GM19023 (cell line): ENCODE results near the gene TUBA4B.

Source experiments
- ATAC-seq: cut with Tn5 transposase; IDR thresholded peaks from one replicate; pipeline ENCODE4 v1.9.1; 2021; ENCODE audit warnings: mild to moderate bottlenecking, moderate library complexity; ENCODE audit not compliant: unreplicated experiment

The TUBA4B gene

GRCh38 chr2:219218732-219219701 lies 34.0 kb upstream of the TUBA4B start, which contains the start of gene ABCB6:
TSS of gene ABCB6 (minus strand) at chr2:219218958. CDS start at chr2:219218673, 285 bp downstream.
- peak; percentile 78 for ATAC-seq

- no peak for ATAC-seq
Observed at GRCh38 chr2:219219784-219220532, 33.1 kb upstream of the TUBA4B start.

GRCh38 chr2:219220652-219221402 lies 32.2 kb upstream of the TUBA4B start:
- ATAC-seq = no peak

- no peak for ATAC-seq
Observed at GRCh38 chr2:219221957-219222518, 31.0 kb upstream of the TUBA4B start.

GRCh38 chr2:219223831-219224610 lies 29.0 kb upstream of the TUBA4B start:
- no peak for ATAC-seq

GRCh38 chr2:219225350-219225749 lies 27.7 kb upstream of the TUBA4B start:
- ATAC-seq = no peak

GRCh38 chr2:219228041-219228910 lies 24.8 kb upstream of the TUBA4B start:
- no peak for ATAC-seq

GRCh38 chr2:219228911-219229304 lies 24.1 kb upstream of the TUBA4B start:
- peak; percentile 22 for ATAC-seq

- ATAC-seq = peak; percentile 98
Observed at GRCh38 chr2:219229305-219230058, 23.6 kb upstream of the TUBA4B start, which contains the start of the genes ANKZF1 and ATG9A. TSS of gene ANKZF1 (plus strand) at chr2:219229806. CDS start at chr2:219230258, 452 bp downstream. TSS of gene ATG9A (minus strand) at chr2:219229636. CDS start at chr2:219228024, 1,612 bp downstream.

- ATAC-seq = no peak
Observed at GRCh38 chr2:219230059-219230540, 22.9 kb upstream of the TUBA4B start.

GRCh38 chr2:219234331-219234730 lies 18.7 kb upstream of the TUBA4B start:
- ATAC-seq = no peak

GRCh38 chr2:219243291-219243761 lies 9.7 kb upstream of the TUBA4B start:
- ATAC-seq = no peak

GRCh38 chr2:219244789-219245147 lies 8.3 kb upstream of the TUBA4B start:
- ATAC-seq = no peak

- ATAC-seq = peak; percentile 73
Observed at GRCh38 chr2:219245148-219245898, 7.7 kb upstream of the TUBA4B start, which contains the start of the genes GLB1L and STK16. TSS of gene GLB1L (minus strand) at chr2:219245444. CDS start at chr2:219243573, 1,871 bp downstream. TSS of gene STK16 (plus strand) at chr2:219245479. CDS start at chr2:219246000, 521 bp downstream.

GRCh38 chr2:219245899-219246230 lies 7.2 kb upstream of the TUBA4B start:
- ATAC-seq = no peak

- no peak for ATAC-seq
Observed at GRCh38 chr2:219246559-219246958, 6.5 kb upstream of the TUBA4B start.
